ENCODE measurements around the gene CCSER1.
"Not testable (repeated sequence)": the region's sequence is repeated elsewhere in the genome, so short reads cannot be mapped to it uniquely, and the experiment has no call there.

The CCSER1 gene

DNA sequence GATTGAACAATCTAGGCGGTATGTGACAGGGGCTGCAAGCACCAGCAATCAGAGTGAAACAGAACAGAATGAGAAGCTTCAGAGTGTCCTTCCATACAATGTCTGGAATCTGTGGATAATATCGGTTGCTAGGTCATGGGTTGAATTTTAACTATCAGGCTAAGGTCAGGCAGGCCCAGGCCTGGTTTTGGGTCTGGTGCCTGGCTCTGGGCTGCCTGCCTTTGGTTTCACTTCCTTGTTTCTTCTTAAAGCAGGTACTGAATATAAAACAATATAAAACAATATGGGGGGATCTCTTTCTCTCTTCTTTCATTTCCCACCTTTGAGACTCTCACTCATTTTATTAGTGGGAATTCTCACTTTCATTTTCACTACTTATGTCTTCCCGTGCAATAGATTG, 962.0 kb downstream of the CCSER1 start:
- DNase-seq = no peak

GRCh38 chr4:91092398-91092980, 965.3 kb downstream of the CCSER1 start:
- no peak for DNase-seq

DNA sequence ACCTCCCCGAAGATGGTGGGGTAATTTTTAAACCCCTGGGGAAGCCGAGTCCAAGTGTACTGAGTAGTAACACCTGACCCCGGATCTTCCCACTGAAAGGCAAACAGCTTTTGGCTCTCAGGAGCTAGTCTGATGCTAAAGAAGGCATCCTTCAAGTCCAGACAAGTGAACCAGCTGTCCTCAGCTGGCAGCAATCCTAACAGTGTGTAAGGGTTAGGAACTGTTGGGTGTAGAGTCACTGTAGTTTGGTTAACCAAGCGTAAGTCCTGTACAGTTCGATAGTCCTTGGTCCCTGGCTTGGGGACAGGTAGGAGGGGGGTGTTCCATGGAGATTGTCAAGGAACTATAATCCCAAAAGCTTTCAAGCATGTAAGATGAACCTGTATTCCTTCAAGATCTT, 967.0 kb downstream of the CCSER1 start:
- not testable (repeated sequence) for DNase-seq

DNA sequence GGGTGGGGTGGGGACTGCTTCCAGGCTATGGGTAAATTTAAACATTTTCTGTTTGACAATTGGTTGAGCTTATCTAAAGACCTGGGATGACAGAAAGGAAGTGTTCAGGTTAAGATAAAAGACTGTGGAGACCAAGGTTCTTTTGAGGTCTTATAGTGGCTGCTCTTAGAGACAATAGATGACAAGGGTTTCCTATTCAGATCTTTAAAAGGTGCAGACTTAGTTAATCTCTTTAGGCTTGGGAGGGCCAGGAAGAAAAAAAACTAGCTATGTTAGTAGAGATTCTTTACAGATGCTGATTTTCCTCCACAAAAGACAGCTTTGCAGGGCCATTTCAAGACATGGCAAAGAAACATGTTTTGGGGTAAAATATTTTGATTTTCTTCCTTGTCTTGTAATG, 972.5 kb downstream of the CCSER1 start:
- DNase-seq = no peak

DNA sequence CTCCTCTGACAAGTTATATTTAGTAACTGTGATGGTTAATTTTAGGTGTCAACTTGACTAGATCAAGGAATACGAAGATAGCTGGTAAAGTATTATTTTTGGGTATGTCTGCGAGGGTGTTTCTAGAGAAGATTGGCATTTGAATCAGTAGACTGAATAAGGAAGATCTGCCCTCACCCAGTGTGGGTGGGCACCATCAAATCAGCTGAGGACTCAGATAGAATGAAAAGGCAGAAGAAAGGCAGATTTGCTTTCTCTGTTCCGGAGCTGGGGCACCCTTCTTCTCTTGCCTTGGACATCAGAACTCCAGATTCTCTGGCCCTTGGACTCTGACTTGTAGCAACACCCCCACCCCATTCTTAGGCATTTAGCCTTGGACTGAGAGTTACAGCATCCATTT, 981.6 kb downstream of the CCSER1 start:
- no peak for DNase-seq

DNA sequence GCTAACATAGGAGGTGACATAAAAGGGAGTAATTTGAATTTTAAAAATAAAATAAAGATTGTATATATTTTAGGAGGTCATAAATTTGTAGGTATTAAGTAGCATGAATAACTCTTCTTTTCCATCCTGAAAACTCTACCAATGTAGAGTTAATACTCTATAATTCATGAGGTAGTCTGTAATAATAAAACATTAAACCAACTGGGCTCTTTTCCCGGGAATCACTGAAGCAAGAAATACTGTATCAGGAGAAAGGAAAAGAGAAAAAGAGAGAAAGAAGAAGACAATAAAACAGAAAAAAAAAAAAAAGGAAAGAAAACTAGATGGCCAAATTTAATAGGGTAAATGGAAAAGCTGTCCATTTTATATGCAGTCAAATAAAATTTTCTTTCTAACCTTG, 984.4 kb downstream of the CCSER1 start:
- DNase-seq = no peak

- no peak for DNase-seq
Observed at GRCh38 chr4:91113130-91113706, 986.0 kb downstream of the CCSER1 start.

- no peak for DNase-seq
Observed at GRCh38 chr4:91114386-91114785, 987.2 kb downstream of the CCSER1 start.

- DNase-seq = no peak
Observed at GRCh38 chr4:91116861-91117260, 989.7 kb downstream of the CCSER1 start.

- DNase-seq = no peak
Observed at GRCh38 chr4:91118597-91118996, 991.4 kb downstream of the CCSER1 start.

DNA sequence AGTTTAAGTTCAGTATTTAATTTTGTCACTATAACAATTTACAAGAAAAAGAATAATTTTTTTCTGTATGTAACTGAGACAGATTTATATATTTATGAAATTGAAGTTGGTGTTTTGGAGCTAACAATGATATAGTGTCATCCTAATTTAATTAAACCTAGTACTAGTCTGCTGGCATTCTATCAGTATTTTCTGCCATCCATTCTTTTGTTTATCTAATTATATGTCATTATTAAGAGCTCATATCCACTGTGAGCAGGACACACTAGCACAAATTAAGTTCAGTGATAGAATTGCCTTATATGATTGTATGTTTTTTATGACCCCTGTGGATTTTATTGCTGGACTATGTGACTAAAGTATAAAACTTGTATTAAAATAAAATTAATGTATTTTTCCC, 996.5 kb downstream of the CCSER1 start:
- no peak for DNase-seq

GRCh38 chr4:91127192-91127591, 1000.0 kb downstream of the CCSER1 start:
- DNase-seq = no peak

GRCh38 chr4:91127831-91128230, 1000.6 kb downstream of the CCSER1 start:
- no peak for DNase-seq

DNA sequence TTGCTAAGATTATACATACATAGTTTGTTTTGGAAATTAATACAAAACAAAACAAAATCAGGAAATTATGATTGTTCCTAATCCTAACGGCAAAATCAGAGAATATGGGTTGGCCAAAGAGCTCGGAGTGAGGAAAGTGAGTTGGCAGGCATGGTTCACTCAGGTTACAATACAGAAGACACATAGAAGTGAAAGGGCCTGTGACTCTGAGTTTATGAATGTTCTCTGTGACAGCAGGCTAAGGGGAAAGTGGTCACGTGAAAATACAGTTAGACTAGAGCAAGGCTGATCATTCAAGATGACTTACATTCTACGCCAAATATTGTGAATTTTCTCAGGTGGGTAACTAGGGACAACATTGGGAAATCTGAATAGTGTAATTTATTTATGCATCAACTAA, 1001.3 kb downstream of the CCSER1 start:
- DNase-seq = no peak

- DNase-seq = no peak
Observed at GRCh38 chr4:91147067-91147466, 1019.9 kb downstream of the CCSER1 start.

DNA sequence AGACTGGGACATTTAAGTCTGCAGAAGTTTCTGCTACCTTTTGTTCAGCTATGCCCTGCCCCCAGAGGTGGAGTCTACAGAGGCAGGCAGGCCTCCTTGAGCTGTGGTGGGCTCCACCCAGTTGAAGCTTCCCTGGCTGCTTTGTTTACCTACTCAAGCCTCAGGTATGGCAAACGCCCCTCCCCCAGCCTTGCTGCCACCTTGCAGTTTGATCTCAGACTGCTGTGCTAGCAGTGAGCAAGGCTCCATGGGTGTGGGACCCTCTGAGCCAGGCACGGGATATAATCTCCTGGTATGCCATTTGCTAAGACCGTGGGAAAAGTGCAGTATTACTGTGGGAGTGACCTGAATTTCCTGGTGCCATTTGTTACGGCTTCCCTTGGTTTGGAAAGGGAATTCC, 1026.8 kb downstream of the CCSER1 start:
- DNase-seq = not testable (repeated sequence)

- DNase-seq = not testable (repeated sequence)
Observed at GRCh38 chr4:91167864-91168653, 1040.9 kb downstream of the CCSER1 start.

DNA sequence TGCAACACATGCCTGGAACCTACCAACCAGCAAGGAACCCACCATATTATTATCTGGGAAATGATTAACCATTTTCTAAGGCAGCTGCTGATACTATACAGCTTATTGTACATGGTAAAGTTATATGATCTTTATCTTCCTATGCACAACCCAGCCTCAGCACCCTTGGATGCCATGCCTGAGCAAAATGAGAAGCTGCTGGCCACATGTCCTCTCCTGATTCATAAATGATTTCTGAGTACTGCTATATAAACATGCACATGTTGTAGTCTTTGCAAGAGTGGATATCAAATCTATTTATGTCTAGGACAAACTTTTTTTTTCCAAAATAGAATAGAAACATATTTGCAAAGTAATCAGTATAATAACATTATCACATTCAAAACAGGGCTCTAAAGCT, 1043.6 kb downstream of the CCSER1 start:
- no peak for DNase-seq

DNA sequence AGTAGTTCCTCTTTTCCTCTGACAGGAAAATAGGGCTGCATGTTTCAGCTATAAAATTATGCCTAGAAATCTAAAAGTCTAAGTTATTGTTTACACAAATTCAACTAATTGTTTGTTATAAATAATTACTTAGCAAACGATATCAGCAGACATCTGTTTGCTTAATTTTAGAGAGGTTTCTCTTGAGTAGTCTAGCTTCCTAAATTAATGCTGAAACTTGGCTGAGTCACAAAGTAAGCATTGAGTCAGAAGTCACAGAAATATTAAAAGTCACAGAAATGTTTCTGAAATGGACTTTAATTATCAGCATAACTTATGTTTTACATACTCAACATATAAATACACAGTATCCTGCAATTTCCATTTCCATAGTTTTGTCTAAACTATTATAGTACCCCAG, 1044.0 kb downstream of the CCSER1 start:
- DNase-seq = no peak

DNA sequence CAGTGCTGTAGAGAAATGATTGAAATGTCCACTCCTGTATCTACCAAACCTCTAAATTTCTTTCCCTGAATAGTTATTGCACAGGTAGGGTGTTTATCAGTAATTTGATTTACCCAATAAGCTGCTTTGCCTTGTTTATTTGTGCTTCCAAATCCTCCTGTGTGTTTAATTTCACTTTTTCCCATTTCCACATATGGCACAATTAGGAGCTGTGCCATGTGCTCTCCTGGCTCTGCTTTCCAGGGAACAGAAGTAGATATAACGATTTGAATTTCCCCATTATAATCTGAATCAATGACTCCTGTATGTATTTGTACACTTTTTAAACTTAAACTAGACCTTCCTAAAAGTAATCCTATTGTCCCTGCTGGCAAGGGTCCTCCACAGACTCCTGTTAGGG, 1057.9 kb downstream of the CCSER1 start:
- DNase-seq = not testable (repeated sequence)

DNA sequence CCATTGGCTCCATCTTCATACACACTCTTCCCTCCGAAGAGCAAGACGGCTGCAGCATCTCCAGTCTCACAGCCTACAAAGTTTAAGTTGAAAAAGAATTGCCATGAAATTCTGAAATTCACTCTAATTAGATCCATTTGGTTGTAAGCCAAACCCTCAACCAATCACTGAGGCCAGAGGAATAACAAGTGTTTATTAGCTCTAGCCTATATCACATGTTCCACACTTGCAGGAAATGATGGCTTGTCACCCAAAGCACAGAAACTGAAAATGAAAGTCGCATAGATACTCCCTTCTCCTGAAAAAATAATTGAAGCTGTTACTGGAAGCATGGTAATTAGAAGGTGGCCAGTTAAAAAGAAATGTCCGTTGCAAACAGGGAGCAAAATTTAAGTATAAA, 1071.8 kb downstream of the CCSER1 start:
- no peak for DNase-seq

- DNase-seq = no peak
Observed at GRCh38 chr4:91207535-91207934, 1080.3 kb downstream of the CCSER1 start.

DNA sequence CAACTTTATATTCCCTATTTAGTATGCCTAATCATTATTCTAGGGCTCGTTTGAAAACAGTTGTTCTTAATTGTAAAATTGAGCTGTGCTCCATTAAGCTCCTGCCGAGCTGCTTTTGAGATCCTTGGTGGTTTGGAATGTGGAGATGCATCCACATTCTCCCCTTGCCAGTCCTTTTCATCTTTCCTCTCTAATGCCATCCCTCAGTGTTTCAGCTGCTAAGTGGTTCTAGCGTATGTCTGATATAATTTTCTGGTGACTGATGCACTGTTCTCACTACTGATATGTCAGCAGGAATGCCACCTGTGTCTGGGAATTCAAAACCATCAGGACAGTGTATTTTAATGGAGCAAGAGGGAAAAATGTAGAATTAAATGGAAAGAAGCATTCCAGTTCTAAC, 1085.0 kb downstream of the CCSER1 start:
- DNase-seq = no peak

DNA sequence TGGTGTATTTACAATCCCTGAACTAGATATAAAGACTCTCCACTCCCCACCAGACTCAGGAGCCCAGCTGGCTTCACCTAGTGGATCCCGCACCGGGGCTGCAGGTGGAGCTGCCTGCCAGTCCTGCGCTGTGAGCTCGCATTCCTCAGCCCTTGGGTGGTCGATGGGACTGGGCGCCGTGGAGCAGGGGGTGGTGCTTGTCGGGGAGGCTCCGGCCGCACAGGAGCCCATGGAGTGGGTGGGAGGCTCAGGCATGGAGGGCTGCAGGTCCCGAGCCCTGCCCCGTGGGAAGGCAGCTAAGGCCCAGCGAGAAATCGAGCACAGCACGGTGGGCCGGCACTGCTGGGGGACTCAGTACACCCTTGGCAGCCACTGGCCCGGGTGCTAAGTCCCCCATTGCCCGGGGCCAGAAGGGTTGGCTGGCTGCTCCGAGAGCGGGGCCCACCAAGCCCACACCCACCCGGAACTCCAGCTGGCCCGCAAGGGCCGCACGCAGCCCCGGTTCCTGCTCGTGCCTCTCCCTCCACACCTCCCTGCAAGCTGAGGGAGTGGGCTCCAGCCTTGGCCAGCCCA, 1090.7 kb downstream of the CCSER1 start:
- not testable (repeated sequence) for DNase-seq

Data from activated CD4-positive, CD25-positive, alpha-beta regulatory T cell treated with anti-CD3 and anti-CD28 coated beads, Interleukin-2, amount 50 U/mL, for 72 hours (primary cell).